Measurements from ENCODE around the gene OR51G2. TPM values are rescaled to one million over a fixed set of nuclear protein-coding genes. Genes with fewer than 3 reads are reported as not detected.

The OR51G2 gene
- total RNA-seq, 1 experiment from 2014 or later: not detected

- DNase-seq (ENCODE audit: low read depth): no peak
These were observed 53.3 kb downstream of the OR51G2 start for GRCh38 chr11:4865855-4866254.

- no peak for DNase-seq (ENCODE audit: low read depth)
These were observed 55.3 kb downstream of the OR51G2 start for GRCh38 chr11:4863876-4864275.

Other genes with a start within 250 kb of the OR51G2 start
- not detected in 2 replicates for gene OR51E2, start 221.5 kb downstream of the OR51G2 start, total RNA-seq (2014; rRNA removed; shearing (Covaris generic))
- not detected in 2 replicates for gene MMP26, start 214.6 kb downstream of the OR51G2 start, total RNA-seq (2014; rRNA removed; shearing (Covaris generic))
- not detected in 2 replicates for gene OR51F1, start 149.4 kb downstream of the OR51G2 start, total RNA-seq (2014; rRNA removed; shearing (Covaris generic))
- gene OR52R1, start 115.0 kb downstream of the OR51G2 start, total RNA-seq (2014; rRNA removed; shearing (Covaris generic)): not detected in 2 replicates
- gene OR51F2, start 98.0 kb downstream of the OR51G2 start, total RNA-seq (2014; rRNA removed; shearing (Covaris generic)): not detected in 2 replicates
- gene OR51S1, start 70.1 kb downstream of the OR51G2 start, total RNA-seq (2014; rRNA removed; shearing (Covaris generic)): not detected in 2 replicates
- gene OR51T1, start 37.5 kb downstream of the OR51G2 start, total RNA-seq (2014; rRNA removed; shearing (Covaris generic)): not detected in 2 replicates
- gene OR51A7, start 15.6 kb downstream of the OR51G2 start, total RNA-seq (2014; rRNA removed; shearing (Covaris generic)): not detected in 2 replicates
- not detected in 2 replicates for gene OR51G1, start 5.0 kb upstream of the OR51G2 start, total RNA-seq (2014; rRNA removed; shearing (Covaris generic))
- gene OR51A4, start 28.3 kb upstream of the OR51G2 start, total RNA-seq (2014; rRNA removed; shearing (Covaris generic)): not detected in 2 replicates
- gene OR51A2, start 36.4 kb upstream of the OR51G2 start, total RNA-seq (2014; rRNA removed; shearing (Covaris generic)): not detected in 2 replicates
- not detected in 2 replicates for gene OR51L1, start 75.5 kb upstream of the OR51G2 start, total RNA-seq (2014; rRNA removed; shearing (Covaris generic))
- not detected in 2 replicates for gene OR52J3, start 127.2 kb upstream of the OR51G2 start, total RNA-seq (2014; rRNA removed; shearing (Covaris generic))
- gene OR52E2, start 140.3 kb upstream of the OR51G2 start, total RNA-seq (2014; rRNA removed; shearing (Covaris generic)): not detected in 2 replicates
- not detected in 2 replicates for gene OR52E1, start 150.2 kb upstream of the OR51G2 start, total RNA-seq (2014; rRNA removed; shearing (Covaris generic))
- not detected in 2 replicates for gene OR52A5, start 219.0 kb upstream of the OR51G2 start, total RNA-seq (2014; rRNA removed; shearing (Covaris generic))
- gene OR52A1, start 235.4 kb upstream of the OR51G2 start, total RNA-seq (2014; rRNA removed; shearing (Covaris generic)): not detected in 2 replicates